Measurements from ENCODE around the gene KRT84. TPM values are rescaled to one million over a fixed set of nuclear protein-coding genes. Genes with fewer than 3 reads are reported as not detected.
"Not testable (repeated sequence)": the region's sequence is repeated elsewhere in the genome, so short reads cannot be mapped to it uniquely, and the experiment has no call there.

KRT84 gene
- total RNA-seq, 1 experiment from 2014 or later = not detected

DNA sequence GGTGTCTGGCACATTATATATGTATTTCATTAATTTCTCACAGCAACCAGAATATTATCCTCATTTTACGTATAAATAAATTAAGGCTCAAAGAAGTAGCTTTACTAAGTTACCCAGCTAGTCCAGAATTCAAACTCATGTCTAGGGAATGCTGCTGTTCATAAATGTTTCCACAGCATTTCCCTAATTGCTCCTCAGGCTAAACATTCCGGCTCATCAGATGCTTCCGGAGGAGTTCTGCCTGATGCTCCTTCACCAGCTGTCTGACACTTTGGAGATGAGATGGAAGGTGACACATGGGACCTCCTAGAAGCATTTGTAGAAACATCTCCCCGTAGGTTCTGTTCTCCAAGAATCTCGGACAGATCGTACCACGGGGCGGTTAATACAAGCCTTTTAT is 30.3 kb downstream of the KRT84 start:
- H3K4me3 ChIP-seq (ENCODE audit: insufficient read depth, low read depth, low read length) = no peak overlapping the region
- DNase-seq = no peak
- H3K27me3 ChIP-seq (ENCODE audit: control insufficient read depth, insufficient read depth, low read length) = no peaks in the 10 kb centered on the region
- no peaks in the 10 kb centered on the region for H3K36me3 ChIP-seq (replicated peaks; ENCODE audit: control insufficient read depth, insufficient read depth, low read length)

GRCh38 chr12:52354200-52354599 is 31.3 kb downstream of the KRT84 start:
- Histone ChIP-seq H3K36me3 (replicated peaks; ENCODE audit: control insufficient read depth, insufficient read depth, low read length) (no peaks in the 10 kb centered on the region), H3K27me3 (ENCODE audit: control insufficient read depth, insufficient read depth, low read length) (no peaks in the 10 kb centered on the region)

DNA sequence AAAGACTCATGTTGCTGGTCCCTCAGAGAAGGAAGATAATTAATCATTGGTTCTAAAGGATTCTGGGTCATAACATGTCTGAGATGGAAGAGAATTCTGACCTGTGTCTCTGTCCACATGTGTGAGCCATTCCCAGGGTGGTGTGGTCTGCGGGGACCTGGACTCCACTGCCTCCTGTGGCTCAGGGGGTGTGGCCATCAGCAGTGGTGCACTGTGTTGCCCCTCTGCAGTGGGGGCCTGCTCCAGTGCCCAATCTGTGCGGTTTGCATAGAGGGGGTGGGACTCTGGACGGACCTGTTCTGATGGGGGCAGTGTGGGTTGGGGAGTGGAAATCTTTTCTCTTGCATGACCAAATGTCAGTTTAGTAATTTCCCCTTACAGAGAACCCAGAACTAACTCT is 31.7 kb downstream of the KRT84 start:
- no peaks in the 10 kb centered on the region for H3K36me3 ChIP-seq (replicated peaks; ENCODE audit: control insufficient read depth, insufficient read depth, low read length)
- no peaks in the 10 kb centered on the region for H3K27me3 ChIP-seq (ENCODE audit: control insufficient read depth, insufficient read depth, low read length)
- H3K4me3 ChIP-seq (ENCODE audit: insufficient read depth, low read depth, low read length) = no peak overlapping the region
- no peak for DNase-seq

More at GRCh38 chr12:52354200-52354599, 31.3 kb downstream of the KRT84 start:
- no peak overlapping the region for H3K4me3 ChIP-seq (ENCODE audit: insufficient read depth, low read depth, low read length)
- DNase-seq = no peak

DNA sequence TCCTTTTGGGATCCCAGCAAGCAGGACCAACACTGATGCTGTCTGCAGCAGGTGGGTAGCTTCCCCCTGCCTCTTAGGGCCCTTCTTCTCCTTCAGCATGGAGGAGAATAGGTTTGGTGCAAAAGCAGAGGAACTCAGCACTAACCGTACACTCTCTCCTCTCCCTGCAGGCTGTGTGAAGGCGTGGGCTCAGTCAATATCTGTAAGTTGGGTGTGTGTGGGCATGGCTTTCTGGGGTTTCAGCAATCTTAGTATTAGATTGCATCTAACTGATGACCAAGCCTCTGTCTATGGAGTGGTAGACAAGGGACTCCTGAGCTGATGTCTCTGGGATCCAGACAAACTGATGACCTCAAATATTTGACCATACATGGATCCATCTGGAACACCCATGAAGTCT is 32.5 kb downstream of the KRT84 start:
- DNase-seq = no peak

DNA sequence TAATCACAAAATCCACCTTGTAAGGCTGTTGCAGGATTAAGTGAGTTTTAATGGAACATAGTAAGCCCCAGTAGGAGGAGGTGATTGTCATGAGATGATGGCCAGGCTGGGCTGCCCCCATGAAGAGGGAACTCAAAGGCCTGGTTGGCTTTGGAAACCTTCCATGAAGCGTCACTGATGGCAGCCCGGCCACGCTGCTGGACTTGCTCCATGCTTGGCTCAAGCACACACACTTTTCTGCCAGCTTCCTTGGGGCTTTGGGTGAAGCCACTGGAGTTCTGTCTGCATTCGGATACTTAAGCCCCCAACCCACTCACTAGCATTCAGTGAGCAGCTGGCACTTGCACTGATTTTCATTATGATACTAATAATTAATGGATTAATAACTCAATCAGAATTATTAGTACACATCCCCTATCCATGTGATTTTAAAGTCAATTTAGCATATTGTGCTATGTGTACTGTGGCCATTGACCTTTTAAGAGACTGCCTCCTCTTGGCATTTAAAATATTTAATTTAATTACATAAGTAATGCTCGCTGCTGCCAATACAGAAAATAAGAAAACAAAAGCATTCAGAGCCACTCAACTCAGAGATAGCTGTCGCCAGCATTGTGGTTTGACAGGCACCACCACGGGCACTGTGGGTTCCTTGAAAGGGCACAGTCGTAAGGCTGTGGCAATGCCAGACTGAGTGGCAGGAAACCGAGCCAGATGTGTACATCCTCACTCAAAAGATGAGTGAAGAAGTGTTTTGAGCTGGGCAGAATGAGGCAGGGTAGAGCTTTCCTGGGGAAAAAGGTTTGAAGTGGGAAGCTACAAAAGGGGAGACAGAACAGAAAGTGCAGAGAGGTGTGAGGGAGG is 34.0 kb downstream of the KRT84 start:
- H3K27me3 ChIP-seq (ENCODE audit: control insufficient read depth, insufficient read depth, low read length) = no peaks in the 10 kb centered on the region
- H3K36me3 ChIP-seq (replicated peaks; ENCODE audit: control insufficient read depth, insufficient read depth, low read length) = no peaks in the 10 kb centered on the region
- no peak overlapping the region for H3K4me3 ChIP-seq (ENCODE audit: insufficient read depth, low read depth, low read length)
- no peak for DNase-seq

More for the DNA sequence above, 32.5 kb downstream of the KRT84 start:
- Histone ChIP-seq H3K4me3 (ENCODE audit: insufficient read depth, low read depth, low read length) (no peak overlapping the region), H3K27me3 (ENCODE audit: control insufficient read depth, insufficient read depth, low read length) (no peaks in the 10 kb centered on the region), H3K36me3 (replicated peaks; ENCODE audit: control insufficient read depth, insufficient read depth, low read length) (no peaks in the 10 kb centered on the region)

GRCh38 chr12:52350786-52351185 is 34.7 kb downstream of the KRT84 start:
- no peak for DNase-seq
- no peak overlapping the region for H3K4me3 ChIP-seq (ENCODE audit: insufficient read depth, low read depth, low read length)
- H3K36me3 ChIP-seq (replicated peaks; ENCODE audit: control insufficient read depth, insufficient read depth, low read length) = no peaks in the 10 kb centered on the region
- H3K27me3 ChIP-seq (ENCODE audit: control insufficient read depth, insufficient read depth, low read length) = no peaks in the 10 kb centered on the region

DNA sequence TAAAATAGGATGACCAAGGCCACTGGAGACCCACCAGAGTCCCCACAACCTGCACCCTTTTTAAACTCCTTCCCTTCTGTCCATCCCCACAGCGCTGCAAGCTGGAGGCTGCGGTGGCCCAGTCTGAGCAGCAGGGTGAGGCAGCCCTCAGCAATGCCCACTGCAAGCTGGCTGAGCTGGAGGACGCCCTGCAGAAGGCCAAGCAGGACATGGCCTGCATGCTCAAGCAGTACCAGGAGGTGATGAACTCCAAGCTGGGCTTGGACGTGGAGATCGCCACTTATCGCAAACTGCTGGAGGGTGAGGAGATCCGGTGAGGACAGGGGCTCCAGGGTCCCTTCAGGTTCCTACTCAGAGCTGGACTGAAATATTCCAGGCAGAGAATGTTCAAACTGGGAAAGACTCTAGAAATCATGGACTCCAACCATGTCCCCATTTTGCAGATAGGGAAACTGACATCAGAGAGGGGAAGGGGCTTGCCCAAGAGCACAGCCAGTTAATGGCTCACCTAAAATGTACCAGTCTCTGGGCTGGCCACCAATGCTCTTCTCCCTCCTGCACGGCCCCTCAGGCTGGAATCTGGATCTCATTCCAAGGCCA is 35.3 kb downstream of the KRT84 start:
- no peak overlapping the region for H3K4me3 ChIP-seq (ENCODE audit: insufficient read depth, low read depth, low read length)
- DNase-seq = no peak
- H3K27me3 ChIP-seq (ENCODE audit: control insufficient read depth, insufficient read depth, low read length) = no peaks in the 10 kb centered on the region
- no peaks in the 10 kb centered on the region for H3K36me3 ChIP-seq (replicated peaks; ENCODE audit: control insufficient read depth, insufficient read depth, low read length)

- DNase-seq = no peak
- Histone ChIP-seq H3K27me3 (ENCODE audit: control insufficient read depth, insufficient read depth, low read length) (no peaks in the 10 kb centered on the region), H3K4me3 (ENCODE audit: insufficient read depth, low read depth, low read length) (no peak overlapping the region), H3K36me3 (replicated peaks; ENCODE audit: control insufficient read depth, insufficient read depth, low read length) (no peaks in the 10 kb centered on the region)
Measured at GRCh38 chr12:52349196-52349595, 36.3 kb downstream of the KRT84 start.

DNA sequence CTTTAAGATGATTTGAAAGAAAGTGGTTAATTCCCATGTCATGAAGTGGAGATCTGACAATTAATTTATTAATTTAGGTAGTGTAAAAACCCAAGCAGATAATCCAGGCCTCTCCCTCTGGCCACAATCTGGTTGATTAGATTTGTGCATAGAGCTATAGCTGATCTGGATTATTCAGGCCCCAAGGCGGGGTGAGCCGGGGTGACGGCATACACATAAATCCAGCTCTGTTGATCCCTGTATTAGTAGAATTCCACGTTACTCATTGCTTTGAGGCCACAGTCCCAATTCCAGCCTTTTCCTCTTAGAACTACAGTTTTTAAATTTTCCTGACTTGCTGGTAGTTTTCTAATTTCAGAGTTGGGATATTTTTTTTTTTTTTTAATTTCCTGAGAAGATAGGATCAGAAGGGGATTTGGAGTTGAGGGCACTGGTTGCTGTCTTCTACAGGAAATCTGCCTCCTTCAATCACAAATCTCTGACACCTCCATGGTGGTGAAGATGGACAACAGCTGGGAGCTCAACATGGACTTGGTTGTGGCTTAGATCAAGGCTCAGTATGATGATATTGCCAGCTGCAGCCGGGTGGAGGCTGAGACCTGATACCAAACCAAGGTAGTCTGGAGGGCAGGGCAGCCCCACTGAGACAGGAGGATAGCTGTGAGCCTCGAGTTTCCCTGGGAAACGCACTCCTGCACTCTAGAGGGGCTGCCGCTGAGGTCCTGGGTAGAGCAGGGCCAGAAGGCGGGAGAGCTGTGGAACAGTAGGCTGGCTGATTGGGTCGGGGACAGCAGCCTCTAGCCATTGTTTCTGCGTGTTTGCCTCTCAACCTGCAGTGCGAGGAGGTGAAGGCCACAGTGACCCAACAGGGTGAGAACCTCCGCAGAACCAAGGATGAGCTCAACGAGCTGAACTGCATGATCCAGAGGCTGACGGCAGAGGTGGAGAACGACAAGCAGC is 37.6 kb downstream of the KRT84 start:
- Histone ChIP-seq H3K27me3 (ENCODE audit: control insufficient read depth, insufficient read depth, low read length) (no peaks in the 10 kb centered on the region), H3K36me3 (replicated peaks; ENCODE audit: control insufficient read depth, insufficient read depth, low read length) (no peaks in the 10 kb centered on the region), H3K4me3 (ENCODE audit: insufficient read depth, low read depth, low read length) (no peak overlapping the region)
- DNase-seq = no peak

DNA sequence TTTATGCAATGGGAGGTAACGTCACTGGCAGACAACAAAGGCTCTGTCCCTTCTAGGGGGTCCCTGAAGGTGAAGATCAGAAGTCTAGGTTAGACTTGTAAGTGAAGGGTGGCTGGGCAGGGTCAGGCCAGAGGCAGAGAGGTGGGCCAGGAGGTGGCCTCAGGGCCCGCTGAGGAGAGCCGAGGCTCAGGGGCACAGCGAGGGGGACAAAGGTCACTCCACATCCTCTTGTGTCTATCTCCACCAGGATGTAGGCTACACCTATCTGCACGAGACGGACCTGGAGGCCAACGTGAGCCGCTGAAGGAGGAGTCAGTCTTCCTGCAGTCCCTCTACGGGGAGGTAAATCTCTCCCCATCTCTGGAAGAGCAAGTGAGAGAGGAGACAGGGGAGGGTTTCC is 38.4 kb downstream of the KRT84 start:
- H3K4me3 ChIP-seq (ENCODE audit: insufficient read depth, low read depth, low read length) = no peak overlapping the region
- H3K36me3 ChIP-seq (replicated peaks; ENCODE audit: control insufficient read depth, insufficient read depth, low read length) = no peaks in the 10 kb centered on the region
- DNase-seq = no peak
- H3K27me3 ChIP-seq (ENCODE audit: control insufficient read depth, insufficient read depth, low read length) = no peaks in the 10 kb centered on the region

- Histone ChIP-seq H3K27me3 (ENCODE audit: control insufficient read depth, insufficient read depth, low read length) (no peaks in the 10 kb centered on the region), H3K36me3 (replicated peaks; ENCODE audit: control insufficient read depth, insufficient read depth, low read length) (no peaks in the 10 kb centered on the region), H3K4me3 (ENCODE audit: insufficient read depth, low read depth, low read length) (no peak overlapping the region)
- DNase-seq = no peak
Measured at GRCh38 chr12:52346593-52346992, 38.9 kb downstream of the KRT84 start.

DNA sequence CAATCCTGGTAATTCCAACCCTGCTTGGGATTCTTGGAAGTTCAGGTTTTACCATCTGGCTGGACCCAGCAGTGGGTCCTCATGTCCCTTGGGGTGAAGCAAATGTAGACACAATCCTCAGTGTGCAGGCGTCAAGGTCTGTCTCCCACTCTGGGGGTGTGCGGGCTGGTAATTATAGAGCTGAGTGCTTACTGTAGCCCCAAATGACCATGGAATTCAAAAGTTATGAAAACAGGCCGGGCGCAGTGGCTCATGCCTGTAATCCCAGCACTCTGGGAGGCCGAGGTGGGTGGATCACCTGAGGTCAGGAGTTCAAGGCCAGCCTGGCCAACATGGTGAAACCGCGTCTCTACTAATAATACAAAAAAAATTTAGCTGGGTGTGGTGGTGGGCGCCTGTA is 40.4 kb downstream of the KRT84 start:
- H3K4me3 ChIP-seq (ENCODE audit: insufficient read depth, low read depth, low read length); H3K36me3 ChIP-seq (replicated peaks; ENCODE audit: control insufficient read depth, insufficient read depth, low read length); DNase-seq; H3K27me3 ChIP-seq (ENCODE audit: control insufficient read depth, insufficient read depth, low read length): not testable (repeated sequence)

DNA sequence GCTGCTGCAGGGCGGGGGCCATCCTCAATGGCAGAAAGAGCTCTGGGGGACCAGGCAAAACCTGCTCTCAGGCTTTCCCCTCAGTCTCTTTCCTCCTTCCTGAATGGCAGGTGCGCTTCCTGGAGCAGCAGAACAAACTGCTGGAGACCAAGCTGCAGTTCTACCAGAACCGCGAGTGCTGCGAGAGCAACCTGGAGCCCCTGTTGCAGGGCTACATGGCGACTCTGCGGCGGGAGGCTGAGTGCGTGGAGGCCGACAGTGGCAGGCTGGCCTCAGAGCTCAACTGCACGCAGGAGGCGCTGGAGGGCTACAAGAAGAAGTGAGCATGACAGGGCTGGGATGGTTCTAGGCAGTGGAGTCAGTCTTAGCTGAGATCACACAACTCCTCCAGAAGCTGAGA is 41.3 kb downstream of the KRT84 start:
- no peak for DNase-seq
- Histone ChIP-seq H3K4me3 (ENCODE audit: insufficient read depth, low read depth, low read length) (no peak overlapping the region), H3K27me3 (ENCODE audit: control insufficient read depth, insufficient read depth, low read length) (no peaks in the 10 kb centered on the region), H3K36me3 (replicated peaks; ENCODE audit: control insufficient read depth, insufficient read depth, low read length) (no peaks in the 10 kb centered on the region)

DNA sequence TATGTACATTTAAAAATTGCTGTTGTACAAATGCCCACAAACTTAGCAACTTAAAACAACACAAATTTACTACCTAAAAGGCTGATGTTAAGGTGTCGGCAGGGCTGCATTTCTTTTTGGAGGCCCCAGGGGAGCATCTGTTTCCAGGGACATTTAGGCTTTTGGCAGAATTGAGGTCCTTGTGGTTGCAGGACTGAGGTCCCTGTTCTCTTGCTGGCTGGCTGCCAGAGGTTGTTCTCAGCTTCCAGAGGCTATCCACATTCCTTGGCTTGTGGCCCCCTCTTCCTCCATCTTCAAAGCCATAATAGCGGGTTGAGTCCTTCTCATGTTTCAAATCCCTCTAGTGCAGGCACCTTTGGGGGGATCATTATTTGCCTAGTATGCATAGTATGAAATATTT is 41.9 kb downstream of the KRT84 start:
- DNase-seq = no peak
- H3K27me3 ChIP-seq (ENCODE audit: control insufficient read depth, insufficient read depth, low read length) = no peaks in the 10 kb centered on the region
- no peak overlapping the region for H3K4me3 ChIP-seq (ENCODE audit: insufficient read depth, low read depth, low read length)
- no peaks in the 10 kb centered on the region for H3K36me3 ChIP-seq (replicated peaks; ENCODE audit: control insufficient read depth, insufficient read depth, low read length)
